Activated CD4-positive, CD25-positive, alpha-beta regulatory T cell (primary cell): ENCODE results near the gene NEUROG1.
A peak's percentile ranks its signal among the peaks of the same experiment; 100 is the strongest.

Source experiments
- DNase-seq, 4 experiments: peaks; one replicate each; lab custom pipeline; 2025; lab: John Stamatoyannopoulos, UW

NEUROG1 gene, protein sequence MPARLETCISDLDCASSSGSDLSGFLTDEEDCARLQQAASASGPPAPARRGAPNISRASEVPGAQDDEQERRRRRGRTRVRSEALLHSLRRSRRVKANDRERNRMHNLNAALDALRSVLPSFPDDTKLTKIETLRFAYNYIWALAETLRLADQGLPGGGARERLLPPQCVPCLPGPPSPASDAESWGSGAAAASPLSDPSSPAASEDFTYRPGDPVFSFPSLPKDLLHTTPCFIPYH

DNA sequence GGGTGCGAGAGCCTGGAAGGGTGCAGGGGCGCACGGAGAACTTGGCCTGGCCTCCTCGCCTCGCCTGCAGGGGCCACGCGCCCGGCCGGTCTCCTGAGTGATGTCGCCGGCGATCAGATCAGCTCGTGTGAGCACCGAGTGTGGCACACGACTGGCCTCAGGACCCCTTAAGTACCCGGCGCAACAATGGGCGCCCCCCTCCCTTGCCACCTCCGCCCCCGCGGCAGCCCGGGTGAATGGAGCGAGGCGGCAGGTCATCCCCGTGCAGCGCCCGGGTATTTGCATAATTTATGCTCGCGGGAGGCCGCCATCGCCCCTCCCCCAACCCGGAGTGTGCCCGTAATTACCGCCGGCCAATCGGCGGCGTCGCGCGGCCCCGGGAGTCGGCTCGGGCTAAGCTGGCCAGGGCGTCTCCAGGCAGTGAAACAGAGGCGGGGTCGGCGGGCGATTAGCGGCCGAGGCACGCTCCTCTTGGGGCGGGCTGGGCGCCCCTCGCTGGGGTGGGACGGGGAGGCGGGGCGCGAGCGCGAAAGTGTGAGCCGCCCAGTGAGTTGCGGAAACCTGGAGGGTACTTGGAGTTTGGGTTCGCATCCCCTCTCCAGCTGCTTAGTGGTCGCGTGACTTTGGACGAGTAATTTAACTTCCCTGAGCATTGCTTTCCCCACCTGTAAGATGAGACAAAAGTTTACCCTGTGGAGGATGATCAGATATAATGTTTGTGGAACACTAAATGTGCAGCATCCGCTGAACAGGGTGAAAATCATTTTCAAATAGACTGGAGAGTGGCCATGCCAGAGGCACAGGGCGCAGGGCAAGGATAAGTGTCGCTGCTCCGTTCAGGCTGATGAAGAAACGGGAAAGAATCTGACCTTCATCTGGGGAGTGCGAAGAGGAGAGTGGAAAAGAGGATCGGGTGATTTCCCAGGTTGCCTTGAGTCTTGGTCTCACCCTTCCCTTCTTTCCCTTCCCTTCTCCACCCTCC lies at the start of gene NEUROG1:
Gene NEUROG1 (minus strand): TSS at position 145 of the 982 bp plus-strand sequence. CDS start 274 bp downstream, outside the sequence.
- no peak for DNase-seq

DNA sequence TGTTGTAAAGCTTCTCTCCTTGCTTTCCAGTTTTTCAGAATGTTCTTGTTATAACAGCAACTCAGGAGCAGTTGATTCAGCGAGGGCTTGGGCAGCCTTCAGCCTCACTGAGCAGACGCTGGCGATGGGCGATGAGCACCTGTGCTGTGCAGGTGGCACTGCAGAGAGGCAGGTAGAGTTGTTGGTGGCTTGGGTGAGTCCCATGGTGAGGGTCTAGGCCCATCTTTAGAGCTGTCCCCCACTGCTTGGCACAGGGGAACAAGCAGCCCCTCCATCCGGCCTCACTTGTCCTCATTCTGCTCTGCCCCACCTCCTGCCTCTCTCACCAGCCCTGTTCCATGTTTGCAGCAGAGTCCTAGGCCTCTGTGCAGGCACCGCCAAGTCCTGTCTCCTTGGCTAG lies 49.2 kb upstream of the NEUROG1 start:
- no peak for DNase-seq

DNA sequence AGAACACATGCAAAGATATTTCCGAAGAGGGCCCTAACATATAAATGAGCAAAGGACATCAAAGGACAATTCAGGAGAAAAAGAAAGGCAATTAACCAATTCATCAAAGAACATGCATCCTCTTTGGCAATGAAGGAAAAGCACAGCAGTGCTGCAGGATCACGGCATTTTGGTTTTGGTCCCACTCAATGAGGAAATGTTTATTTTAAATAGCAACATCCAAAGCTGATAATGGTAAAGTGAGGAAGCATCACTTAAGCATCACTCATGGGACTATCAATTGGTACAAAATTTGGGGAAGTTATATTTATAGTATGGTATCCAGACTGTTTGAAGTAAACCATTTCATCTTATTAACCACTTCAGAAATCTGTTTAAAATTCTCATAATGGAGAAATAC lies 48.5 kb upstream of the NEUROG1 start:
- no peak for DNase-seq

DNA sequence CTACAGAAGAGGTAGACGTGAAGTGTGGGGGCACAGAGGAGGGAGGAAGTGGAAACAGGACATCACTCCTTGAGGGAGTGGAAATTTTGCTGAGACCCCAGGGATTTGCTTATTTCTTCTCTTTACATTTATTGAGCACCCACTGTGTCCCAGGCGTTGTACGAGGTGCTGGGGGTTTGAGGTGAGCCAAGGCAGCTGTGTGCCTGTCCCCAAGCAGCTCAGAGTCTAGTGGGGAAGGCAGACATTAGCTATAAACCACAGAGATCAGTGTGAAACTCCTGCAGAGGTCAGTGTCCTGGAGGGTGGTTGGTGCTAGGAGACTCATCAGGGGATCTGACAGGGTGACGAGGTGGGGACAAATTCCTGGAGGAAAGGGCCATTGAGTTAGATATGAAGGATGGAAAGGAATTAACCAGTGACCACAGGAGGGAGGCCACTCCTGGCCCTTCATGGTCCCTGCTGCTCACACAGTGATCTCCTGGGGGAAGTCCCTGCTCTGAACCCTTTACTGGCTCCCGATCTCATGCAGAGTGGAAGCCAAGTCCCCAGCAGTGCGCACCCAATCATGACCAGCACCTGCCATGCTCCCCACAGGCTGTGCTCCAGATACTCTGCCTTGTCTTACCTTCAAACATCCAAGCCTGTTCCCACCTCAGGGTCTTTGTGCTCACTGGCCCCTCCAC lies 46.5 kb upstream of the NEUROG1 start:
- DNase-seq: no peak

DNA sequence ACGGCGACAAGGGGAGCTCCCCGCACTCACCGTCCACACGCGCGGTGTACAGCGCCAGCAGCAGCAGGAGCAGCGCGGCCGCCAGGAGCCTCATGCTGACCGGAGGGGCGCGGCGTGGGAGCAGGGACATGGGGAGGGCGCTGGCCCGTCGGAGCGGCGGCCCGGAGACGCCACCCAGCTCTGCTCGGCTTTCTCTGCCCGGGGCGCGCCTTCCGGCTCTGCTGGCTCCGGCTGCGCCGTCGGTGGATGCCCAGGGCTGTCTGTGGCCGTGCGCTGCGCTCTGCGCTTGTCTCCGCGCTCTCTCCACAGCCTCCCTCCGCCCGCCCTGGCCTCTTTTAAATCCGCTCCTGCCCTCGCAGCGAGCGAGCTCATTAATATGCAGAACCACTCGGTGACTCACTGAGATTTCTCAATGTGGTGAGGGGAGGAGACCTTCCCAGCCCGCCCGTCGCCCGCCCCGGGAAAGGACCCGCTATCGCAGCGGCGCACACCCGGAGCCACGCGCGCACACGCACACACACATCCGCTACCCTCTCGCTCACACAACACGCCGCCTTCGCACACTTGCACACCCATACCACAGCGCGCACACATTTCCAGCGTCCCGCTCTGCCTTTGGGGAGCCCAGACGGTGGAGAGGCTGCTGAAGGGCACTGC lies 43.0 kb upstream of the NEUROG1 start, which contains the start of gene CXCL14:
Gene CXCL14 (minus strand): TSS at position 307 of the 657 bp plus-strand sequence. CDS start 213 bp downstream, at position 94.
- no peak for DNase-seq

DNA sequence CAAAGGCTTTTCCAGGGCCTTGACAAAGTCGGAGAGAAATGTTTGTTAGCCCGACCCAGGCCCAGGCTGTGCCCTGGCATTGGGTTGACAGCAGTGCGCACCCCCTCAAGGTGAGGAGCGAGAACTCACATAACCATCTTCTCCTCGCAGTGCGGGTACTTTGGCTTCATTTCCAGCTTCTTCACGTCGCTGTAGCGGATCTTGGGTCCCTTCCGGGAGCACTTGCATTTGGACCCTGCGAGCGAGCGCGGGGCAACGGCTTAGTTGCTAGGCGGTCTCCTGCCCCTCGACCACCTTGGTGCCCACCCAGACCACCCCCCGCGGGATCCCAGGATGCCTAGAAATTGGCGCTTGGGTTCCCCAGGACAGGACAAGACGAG lies 42.5 kb upstream of the NEUROG1 start:
- no peak for DNase-seq

DNA sequence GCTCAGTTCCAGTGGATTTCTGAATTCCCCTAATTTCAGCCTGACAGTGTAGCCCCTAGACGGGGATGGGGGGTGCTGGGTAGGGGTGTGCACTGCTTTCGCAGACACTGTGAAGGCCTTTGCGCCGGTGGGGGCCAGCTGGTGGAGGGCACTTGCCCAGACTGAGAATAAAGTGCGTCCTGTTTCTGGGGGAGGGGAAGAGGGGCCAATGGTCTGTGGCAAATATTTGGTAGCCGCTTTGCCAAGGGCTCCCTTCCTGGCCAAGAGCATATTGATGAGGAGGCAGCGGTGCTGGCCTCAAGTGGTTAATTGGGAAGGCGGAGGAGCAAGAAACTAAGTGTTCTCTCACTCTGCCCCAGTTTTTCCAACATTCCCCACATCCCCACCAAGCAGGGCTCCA lies 41.7 kb upstream of the NEUROG1 start:
- no peak for DNase-seq

DNA sequence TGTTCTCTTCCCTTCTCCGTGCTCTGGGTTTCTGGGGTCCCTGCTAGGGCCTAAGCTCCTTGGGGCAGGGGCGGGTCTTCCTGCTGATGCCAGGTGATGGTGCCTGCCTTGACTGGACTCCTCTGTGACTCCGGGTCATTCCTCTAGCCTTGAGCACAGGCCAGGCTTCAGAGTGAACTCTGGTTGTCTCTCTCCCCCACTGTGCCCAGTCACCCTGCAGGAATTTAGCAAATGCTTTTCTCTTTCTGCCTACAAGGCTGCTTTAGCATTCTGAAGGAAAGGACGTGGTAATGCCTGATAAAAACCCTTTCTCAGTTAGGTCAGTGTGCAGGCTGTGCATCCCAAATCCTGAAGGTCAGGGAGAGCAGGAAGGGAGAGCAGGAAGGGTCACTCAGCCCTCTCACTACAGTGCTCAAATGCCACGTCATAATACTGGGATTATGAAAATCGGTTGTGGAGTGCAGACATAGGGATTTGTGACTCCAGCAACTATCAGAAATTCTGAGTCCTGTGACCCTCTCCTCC lies 40.4 kb upstream of the NEUROG1 start:
- DNase-seq: no peak

DNA sequence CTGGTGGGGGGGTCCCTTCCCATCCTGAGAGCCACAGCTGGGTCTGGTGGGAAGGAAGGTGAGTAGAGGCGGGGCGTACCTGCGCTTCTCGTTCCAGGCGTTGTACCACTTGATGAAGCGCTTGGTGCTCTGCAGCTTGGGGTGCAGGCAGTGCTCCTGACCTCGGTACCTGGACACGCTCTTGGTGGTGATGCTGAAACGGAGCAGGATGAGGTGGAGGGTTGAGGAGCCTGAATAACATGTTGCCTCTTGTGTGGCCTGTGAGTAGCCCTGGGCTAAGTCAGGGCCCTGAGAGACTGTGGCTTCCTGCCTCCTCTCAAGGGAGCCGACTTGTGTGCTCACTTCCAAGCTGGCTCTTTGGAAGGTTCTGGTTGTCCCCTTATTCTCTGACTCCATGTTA lies 38.7 kb upstream of the NEUROG1 start:
- DNase-seq: no peak

DNA sequence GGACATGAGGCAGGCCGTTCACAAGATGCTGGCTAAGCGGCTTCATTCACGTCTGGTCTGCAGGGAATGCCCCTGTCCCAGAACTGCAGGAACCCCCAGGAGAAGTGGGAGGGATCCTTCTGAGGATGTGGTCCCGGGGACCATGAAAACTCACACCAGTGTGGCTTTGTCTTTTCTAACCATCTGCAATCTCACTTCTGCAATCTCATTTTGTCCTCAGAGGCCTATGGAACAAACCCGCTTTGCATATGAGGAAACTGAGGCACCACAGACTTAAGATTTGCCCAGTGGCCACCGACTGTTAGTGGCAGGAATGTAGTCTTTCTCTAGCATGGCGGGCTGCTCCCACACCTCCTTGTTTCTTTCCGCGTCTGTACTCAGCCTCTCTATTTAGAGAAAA lies 36.1 kb upstream of the NEUROG1 start:
- no peak for DNase-seq

DNA sequence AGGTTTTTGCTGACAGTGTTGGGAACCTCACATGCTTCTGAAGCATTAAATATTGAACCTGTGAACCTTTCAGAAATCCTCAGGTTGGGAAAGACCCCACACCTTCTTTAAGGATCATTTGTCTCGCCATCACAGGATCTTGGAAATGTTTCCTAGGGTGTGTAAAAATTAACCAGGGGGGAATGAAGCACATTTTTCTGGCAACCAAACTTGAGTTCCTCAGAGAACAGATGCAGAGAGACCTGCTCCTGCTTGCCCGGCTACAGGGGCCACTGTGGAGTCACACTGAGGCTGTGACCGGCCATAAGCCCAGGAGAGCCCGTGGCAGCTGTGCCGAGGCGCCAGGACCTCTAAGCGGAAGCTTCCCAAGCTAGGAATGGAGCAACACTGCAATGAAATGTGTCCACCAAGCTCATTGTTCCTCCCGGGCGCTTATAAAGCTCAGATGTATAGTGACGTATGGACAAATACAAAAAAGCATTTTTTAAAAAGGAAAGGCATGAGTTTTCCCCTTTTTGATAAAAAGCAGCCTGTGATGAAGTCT lies 35.4 kb upstream of the NEUROG1 start:
- no peak for DNase-seq

DNA sequence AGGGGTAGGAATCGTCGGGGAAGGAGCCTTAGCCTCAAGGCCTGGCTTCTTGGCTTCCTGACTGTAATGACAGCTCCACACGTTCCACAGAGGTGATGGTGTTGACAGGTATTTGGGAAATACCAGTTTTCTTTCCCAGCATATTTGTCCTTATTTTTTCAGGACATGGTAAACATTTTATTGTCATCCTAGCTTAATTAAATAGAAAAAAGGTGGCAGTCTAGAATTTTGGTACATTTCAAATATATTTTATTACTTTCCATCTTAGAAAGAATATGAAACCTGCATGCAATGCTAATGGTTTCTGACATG lies 34.6 kb upstream of the NEUROG1 start:
- no peak for DNase-seq

DNA sequence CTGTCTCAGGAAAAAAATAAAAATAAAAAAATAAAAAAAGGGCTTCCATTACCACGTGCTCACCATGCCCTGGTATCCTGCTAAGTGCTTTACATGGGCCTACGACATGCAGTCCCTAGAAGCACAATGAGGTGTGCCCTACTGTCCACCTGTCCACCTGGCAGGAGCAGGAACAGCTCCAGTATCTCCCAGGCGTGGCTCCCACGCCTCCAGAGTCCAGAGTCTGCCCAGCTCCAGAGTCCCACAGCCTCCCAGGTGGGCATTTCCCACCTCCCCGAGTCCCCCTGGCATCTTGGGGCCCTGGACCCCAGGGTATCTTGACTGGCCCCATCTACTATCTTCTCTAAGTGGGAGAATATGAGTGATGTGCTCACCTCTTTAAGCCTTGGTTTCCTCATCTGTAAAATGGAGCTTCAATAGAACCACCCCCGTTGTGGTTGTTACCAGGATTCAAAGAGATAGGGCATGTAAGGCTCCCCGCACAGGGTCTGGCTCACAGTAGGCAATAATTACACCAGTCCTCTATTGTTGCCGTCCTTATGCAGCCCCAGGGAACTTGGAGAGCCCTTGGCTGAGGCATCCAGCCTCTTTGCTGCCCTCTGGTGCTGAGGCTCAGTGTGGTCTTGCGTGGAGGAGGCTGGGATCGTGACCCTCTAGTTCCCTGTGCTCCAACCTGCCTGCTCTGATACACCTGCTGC lies 34.1 kb upstream of the NEUROG1 start:
- no peak for DNase-seq

DNA sequence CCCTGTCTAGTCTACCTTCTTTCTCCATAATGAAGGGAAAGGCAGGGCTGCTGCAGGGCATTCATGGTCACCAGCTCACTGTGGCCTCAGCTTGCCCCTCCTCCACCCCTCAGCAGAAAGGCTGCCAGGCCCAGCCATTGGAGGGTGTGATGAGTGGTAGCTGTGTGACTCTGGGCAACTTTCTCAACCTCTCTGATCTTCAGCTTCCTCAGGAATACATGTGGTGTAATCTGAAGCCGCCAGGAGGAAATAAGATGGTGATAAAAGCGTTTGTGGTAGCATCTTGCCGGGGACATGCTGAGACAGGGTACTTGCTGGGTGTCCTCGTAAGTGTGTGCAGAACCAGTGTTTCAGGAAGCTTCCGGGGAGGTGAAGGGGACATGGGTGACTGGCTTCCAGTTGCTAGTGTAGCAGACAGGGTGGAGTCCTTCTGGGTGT lies 33.2 kb upstream of the NEUROG1 start:
- no peak for DNase-seq

DNA sequence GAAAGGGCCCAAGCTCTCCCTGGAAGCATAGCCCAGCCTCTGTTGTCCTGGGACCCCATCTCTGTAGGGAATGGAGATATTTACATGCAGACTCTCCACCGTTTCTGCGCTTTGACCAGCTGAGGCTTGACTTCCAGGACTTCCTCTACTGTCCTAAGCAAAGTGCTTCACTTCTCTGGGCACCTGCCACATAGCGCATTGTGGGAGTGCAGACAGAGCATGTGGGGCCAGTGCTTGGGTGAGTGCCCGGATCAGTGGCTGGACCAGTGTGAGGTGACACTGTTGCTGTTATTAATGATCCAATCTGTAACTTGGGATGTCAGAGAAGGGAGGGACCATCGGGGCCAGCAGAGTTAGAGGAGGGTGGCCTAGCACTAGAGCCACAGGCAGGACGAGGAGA lies 32.5 kb upstream of the NEUROG1 start:
- no peak for DNase-seq

DNA sequence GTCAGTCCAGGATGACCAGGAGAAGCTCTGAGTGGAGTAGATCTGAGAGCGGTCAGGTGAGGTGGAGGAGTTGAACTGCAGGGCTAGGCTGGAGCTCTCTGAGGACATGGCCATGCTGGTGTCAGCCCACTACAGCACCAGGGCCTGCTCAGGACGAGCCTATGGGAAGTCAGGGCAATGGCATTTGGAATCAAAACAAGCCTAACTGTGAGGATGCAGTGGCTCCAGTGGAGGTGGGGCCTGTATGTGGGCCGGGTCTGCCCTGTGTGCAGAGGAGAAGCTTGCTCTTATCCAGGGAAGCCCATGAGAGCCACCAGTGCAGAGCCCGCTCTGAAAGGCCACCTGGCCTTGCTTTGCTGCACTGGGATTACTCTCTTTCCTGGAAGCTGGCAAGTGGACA lies 31.9 kb upstream of the NEUROG1 start:
- DNase-seq: no peak

DNA sequence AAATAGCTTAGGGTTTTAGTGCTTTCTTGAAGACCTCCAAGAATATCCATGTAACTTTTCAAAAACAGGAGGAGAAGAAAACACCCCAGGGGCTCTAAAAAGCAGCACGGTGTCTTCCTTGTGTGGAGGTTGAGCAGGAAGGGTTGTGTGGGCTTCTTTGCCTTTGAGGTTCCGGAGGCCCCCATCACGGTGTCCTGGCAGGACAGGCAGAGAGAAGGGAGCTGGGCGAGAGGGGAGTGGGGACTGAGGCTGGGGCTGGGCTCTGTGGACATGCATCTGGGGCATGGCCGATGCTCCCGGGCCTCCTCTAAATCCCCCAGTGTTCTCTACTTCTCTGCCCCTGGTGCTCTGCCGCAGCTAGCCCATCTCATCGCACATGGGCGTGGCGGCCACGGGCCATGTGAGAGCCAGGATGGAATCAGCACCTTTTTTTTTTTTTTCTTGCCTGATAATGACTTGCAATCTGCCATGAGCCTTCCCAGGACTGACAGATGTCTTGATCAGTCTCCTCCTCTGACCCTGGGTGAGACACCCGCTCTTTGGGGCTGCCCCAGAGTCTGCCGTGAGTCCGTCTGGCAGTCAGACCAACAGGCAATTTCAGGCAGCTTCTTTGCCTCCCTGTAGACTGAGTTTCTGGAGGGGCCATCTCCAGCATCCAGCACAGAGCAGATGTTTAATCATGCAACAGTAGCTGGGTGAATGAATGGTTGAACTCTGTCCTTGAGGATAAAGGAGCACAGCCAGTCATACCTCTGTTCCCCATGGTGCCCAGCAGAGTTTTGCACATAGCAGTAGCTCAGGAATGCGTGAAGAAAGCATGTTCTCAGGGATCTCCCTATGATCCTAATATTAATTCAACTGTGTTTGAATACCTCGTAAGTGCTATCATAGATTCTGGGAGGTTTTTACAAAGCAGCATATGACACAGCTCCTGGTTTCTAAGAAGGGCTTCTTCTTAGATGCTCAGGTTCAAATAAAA lies 30.9 kb upstream of the NEUROG1 start:
- no peak for DNase-seq

DNA sequence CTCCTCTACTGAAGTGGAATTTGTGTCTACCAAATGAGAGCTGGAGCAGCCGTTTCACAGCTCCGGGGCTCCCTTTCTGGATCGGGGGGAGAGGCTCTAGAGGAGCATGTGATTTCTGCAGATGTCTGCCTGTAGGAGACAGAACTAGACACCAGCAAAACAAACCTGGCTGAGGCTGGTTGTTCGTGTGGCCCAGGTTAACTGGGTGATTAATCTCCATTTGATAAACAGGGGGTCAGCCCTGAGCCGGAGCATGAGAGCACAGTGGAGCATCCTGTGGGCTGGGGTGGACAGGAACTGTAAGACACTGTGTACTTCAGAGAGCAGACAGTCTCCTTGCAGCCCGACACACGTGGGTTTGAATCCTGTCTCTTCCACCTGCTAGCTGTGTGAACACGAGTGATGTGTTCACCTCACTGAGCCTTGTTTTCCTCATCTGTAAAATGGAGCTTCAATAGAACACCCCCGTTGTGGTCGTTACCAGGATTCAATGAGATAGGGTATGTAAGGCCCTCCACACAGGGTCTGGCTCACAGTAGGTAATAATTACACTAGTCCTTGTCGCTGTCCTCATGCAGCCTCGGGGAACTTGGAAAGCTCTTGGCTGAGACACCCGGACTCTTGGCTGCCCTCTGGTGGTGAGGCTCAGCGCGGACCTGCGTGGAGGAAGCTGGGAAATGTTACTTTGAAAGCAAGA lies 30.1 kb upstream of the NEUROG1 start:
- DNase-seq: peak; percentile 8 to 53 (median 30)

DNA sequence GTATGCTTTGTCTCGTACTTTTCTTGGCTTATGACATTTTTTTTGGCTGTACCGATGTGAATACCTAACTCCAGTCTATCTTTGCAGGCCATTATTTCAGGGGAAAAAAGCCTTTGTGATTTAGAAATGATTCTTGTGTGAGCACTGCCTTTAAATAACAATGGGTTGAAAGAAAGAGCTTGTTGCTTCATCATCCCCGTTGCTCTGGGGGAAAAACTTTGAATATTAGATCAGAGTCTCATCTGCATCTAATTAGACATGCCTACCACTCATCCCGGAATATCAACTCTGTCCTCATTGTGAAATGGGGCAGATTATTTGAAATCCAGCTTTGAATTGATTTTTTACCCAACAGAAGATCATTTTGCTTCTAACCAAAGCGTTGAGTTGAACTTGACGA lies 29.5 kb upstream of the NEUROG1 start:
- no peak for DNase-seq
